GM21529 (cell line): ENCODE results near the gene PAK1.
"Not testable (repeated sequence)": the region's sequence is repeated elsewhere in the genome, so short reads cannot be mapped to it uniquely, and the experiment has no call there.

Experiments used
- ATAC-seq: cut with Tn5 transposase; IDR thresholded peaks from one replicate; pipeline ENCODE4 v1.9.1; 2021; ENCODE audit not compliant: unreplicated experiment

The PAK1 gene

DNA sequence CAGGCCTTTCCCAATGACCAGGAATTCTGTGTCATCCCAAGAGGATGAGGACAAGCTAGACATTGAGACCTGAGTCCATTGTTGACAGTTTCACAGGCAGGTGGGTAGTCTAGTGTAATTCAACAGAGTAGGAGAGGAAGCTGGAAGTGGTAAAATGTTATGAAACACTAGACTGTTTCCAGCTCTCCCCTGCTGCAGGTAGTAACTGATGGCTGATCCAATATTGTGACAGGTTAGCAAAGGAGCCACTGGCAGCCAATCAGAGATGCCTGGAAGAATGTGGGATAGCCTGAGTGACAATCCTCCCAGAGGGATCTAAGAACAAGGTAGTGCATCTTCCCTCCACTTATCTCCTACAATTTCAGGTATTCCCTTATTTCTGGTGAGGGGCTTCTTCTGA is 161.8 kb downstream of the PAK1 start:
- no peak for ATAC-seq

- ATAC-seq: no peak
These were observed 162.2 kb downstream of the PAK1 start for GRCh38 chr11:77311701-77312100.

DNA sequence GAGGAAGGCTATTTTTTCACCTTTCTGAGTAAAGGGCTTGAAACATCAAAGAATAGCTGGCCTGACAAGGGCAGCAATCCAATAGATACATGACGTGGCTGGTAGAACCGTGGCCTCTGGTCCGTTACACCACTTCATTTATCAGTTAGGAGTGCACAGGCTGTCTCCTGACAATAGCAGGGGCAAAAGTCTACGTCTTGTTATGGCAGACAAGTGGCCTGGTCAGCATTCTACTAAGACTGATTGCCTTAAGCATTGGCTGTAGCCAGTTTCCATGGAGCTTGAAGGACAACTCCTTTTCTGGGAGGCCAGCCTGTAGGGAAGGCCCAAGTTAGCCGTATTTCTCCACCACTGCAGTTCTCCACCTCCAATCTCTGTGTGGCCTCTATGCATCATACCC is 163.2 kb downstream of the PAK1 start:
- ATAC-seq: no peak

DNA sequence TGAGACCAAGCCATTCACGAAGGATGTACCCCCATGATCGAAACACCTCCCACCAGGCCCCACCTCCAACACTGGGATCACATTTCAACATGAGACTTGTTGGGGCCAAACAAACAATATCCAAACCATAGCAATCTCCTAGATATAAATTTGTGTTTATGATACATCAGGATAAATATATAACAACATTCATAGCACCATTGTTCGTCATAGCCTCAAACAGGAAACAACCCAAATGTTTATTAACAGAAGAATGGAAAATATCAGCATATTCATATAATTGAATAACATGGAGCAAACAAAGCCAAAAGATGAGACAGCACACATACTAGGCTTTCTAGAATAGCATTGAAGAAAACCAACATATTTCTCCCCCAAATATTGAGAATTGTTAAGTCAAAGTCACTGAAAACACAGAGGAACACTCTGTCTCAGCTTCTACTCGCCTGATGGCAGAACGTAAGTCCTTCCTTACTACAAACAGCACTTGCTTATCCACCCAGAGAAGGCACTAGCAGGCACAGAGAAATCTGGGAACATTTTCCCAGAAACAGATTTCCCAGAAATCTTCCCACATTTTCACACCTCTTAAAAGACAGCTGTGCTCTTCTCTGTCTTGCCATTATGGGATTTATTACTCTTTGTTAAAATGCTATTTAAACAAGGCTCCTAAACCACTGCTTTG is 164.4 kb downstream of the PAK1 start:
- ATAC-seq: no peak

GRCh38 chr11:77308838-77309237 is 165.1 kb downstream of the PAK1 start:
- no peak for ATAC-seq

DNA sequence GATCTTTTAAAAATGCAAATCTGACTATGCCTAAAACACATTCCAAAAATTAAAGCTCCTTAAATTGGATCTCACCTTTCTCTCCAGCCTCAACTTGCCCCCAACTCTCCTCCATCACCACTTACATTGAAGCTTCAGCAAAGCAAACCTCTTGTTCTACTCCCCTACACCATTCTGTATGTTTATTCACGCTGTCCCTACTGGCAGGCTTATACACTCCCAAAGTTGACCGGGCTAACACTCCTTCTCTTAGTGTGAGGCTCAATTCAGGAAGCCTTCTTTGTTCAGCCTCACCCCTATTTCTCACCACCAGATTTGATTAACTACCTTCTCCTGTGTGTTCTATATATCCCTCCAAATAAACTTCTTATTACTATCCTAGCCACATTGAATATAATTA is 170.6 kb downstream of the PAK1 start:
- no peak for ATAC-seq

- ATAC-seq: no peak
These were observed 171.1 kb downstream of the PAK1 start for GRCh38 chr11:77302752-77303151.

DNA sequence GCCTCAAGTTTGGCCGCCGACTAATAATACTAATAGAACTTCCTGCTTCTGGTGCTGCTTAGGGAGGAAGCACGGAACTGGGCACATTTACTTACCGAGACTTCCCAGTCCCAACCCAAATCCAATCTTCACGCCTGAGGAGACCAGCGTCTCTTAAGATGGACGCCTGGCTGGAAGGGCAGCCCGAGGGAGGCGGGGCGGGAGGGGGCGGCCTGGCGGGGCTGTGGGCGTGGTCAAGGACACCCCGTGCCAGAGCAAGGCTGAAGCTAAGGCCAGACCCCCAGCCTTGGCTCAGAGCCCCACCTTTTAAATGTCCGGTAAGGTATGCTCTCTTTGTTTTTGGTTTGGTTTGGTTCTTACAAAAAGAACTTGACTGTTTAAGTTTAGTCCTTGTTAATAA is 172.4 kb downstream of the PAK1 start, which contains the start of gene GDPD4:
GDPD4 (minus strand) TSS at position 177 of the 400 bp plus-strand sequence. CDS start 16,549 bp downstream, outside the sequence.
- ATAC-seq: no peak

DNA sequence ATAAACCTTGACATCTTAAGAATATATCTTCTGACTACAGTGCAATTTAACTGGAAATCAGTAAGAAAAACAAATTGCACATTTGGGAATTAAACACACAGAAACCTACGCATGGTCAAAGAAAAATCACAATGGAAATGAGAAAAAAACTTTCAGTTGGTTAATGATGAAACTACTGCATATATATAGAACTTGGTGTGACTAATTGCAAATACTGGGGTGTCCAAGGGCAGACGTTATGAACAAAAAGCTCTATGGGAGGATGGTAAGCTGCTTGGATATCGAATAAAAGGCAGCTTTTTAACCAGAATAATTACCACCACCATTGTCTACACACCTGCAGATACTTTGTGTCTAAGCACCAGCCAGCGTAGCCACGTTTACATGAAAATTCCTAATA is 173.2 kb downstream of the PAK1 start:
- no peak for ATAC-seq

DNA sequence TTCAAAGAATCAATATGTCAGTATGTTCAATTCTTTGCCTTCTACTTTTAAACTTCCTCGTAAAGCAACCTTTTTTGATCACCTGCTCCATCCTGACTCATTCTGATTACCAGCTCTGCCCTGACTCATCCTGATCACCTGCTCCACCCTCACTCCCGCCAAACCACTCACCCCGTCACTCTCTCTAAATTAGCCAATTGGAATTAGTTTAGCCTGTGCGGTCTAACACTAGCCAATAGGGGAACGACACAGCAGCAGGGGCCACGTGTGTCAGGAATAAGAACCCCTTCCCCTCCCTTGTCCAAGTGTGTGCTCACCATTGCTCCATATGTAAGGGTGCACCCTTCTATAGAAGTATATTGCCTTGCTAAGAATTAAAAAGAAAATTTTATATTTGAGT is 173.9 kb downstream of the PAK1 start:
- ATAC-seq: not testable (repeated sequence)

GRCh38 chr11:77299528-77299993 is 174.3 kb downstream of the PAK1 start:
- no peak for ATAC-seq

DNA sequence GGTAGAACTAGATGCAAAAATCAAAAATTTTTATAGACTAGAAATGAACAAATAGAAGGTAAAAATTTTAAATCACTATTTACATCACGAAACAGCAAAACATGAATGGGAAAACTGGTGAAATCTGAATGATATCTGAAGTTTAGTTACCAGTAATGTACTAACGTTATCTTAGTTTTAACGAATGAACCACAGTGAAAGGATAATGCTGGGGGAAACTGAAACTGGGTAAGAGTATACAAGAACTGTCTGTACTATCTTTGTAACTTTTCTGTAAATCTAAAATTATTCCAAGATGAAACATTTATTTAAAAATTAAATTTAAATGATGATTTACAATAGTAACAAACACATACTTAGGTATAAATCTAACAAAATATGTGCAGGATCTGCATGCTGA is 179.9 kb downstream of the PAK1 start:
- no peak for ATAC-seq

DNA sequence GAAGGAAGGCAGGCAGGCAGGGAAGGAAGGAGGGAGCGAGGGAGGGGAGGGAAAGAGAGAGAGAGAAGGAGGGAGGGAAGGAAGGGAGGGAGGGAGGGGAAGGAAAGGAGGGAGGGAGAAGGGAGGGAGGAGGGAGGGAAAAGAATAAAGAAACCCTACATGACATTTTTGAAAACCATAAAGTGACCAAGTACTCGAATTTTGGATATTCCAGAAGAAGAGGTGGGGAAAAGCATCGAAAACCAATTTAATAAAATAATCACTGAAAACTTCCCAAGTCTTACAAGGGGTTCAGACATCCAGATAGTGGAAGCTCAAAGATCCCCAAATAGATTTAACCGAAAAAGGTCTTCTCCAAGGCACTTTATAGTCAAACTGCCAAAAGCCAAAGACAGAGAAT is 184.2 kb downstream of the PAK1 start:
- ATAC-seq: no peak

DNA sequence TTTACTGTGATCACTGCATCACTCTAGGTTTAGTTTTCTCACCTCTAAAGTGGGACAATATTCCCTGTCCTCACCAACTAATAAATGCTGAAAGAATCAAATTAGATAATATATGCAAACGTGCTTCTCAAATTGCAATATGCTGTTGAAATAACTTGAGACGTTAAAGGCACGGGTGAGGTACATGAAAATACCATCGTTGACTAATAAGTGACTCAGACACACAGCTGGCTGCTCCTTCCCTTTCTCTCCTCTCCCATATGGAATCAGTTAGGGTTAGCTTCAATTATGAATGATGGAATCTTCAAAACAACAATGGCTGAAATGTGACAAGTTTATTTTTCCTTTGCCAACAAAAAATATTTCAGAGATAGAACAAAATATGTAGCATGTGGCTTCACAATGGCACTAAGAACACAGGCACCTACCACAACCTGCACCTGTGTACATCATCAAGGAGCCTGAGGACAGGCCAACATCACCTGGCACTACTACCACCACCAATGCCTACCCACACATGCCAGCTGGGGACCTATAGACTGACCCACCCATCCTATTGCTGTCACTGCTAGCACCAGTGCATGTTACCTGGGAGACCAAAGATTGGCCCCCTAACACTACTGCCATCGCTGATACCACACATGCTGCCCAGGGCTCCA is 186.2 kb downstream of the PAK1 start:
- ATAC-seq: no peak

- ATAC-seq: no peak
These were observed 186.8 kb downstream of the PAK1 start for GRCh38 chr11:77287136-77287535.

DNA sequence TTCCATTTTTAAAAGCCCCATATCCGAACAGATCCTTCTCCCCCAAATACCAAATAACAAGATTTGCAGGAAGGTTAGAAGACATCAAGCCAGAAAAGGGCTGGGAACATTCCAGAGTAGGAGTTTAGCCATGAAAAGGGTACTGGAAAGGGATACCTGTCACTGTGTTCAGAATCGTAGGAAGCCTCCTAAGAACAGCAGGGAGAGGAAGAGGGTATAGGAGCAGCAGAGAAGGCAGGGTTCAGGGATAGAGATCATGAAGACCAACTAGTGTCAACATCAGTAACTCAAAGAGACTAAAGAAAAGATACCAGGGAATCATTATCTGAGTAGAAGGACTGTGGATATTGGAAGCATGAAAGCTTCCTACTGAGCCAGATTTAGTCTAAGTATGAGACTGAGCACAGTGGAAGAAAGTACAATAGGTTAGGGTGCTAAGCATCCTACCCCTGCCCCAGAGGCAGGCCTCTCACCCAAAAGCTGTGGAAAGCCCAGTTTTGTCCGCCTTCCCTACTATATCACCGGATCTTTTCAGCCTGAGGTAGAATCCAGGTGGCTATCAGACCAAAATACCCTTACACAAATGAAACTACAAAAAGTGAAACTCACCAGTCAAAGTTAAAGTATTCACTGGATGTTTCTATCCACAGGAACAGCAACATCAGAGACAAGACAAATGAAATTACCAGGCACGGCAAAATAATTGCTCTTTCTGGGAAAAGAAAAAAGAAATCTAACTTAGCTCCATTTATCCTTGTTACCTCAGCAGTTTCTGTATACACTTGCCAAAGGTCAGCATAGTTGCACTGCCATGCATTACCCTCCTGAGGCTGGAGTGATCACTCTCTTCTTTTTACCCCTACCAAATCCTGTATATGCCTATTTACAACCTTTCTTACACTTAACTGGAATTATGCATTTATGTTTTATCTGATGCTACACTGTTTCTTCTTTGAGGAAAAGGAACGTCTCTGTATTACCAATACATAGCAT is 189.1 kb downstream of the PAK1 start:
- ATAC-seq: no peak

DNA sequence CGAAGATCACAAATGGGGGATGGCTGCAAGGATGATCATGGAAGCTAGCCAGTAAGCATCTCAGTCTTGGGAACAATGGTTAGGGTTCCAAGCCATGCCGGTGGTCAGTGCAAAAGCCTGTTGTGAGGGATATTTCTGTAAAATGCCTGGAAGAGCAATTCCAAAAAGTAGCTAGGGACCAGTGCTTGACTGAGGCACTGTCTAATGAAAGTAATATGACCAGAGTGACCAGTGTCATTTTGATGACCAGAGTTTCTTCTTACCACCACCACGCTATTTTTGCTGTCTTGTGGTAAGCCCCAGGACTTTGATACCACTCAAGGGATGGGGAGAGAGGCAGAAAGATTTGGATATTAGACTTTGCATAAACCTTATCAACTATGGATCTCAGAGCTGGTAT is 190.8 kb downstream of the PAK1 start:
- no peak for ATAC-seq

GRCh38 chr11:77278595-77279506 is 195.0 kb downstream of the PAK1 start:
- ATAC-seq: no peak

DNA sequence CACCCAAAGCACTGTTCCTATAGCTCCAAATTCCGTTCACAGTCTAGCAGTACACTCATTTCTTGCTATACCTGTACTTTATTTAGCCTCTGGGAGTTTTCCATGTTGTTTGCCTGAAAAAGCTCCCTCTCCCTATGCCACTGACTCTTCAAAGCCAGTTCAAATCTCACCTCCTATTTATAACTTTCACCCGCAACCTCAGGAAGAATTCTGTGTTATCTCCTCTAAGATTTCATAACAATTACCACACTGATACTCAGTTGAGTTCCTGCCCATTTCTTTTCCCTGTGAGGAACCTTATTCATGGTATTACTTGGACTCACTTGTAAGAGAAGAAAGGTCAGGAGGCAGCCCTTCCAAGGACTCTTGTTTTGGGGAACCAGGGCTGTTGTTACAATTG is 197.6 kb downstream of the PAK1 start:
- no peak for ATAC-seq
